Osteoblast (primary cell): ENCODE data around the gene RAB13. TPM values are rescaled to one million over a fixed set of nuclear protein-coding genes. Genes with fewer than 3 reads are reported as not detected.

Experiments
- DNase-seq: peaks from one replicate; pipeline ENCODE4 v3.0.0; 2011; ENCODE audit warnings: low spot score, mixed read lengths; ENCODE audit not compliant: insufficient read length; ENCODE audit errors: missing footprints
- H2AFZ ChIP-seq: 2 replicates; pipeline ENCODE4 v1.6.0; 2011; ENCODE audit warnings: mild to moderate bottlenecking, low read length
- H3K27ac ChIP-seq: 2 replicates; pipeline ENCODE4 v1.5.1; 2011; ENCODE audit warnings: mild to moderate bottlenecking, low read depth, low read length, moderate library complexity
- H3K27me3 ChIP-seq: 2 replicates; pipeline ENCODE4 v1.6.0; 2012; ENCODE audit warnings: mild to moderate bottlenecking, control low read depth, inconsistent platforms, low read length, moderate library complexity; ENCODE audit not compliant: insufficient read depth
- H3K36me3 ChIP-seq: 2 replicates; pipeline ENCODE4 v1.5.1; 2011; ENCODE audit warnings: mild to moderate bottlenecking, low read length, control low read depth, moderate library complexity; ENCODE audit not compliant: insufficient read depth
- H3K4me1 ChIP-seq: 2 replicates; pipeline ENCODE4 v1.5.1; 2011; ENCODE audit warnings: mild to moderate bottlenecking, low read length, control low read depth, moderate library complexity; ENCODE audit not compliant: insufficient read depth
- H3K4me2 ChIP-seq: 2 replicates; pipeline ENCODE4 v1.6.0; 2011; ENCODE audit warnings: mild to moderate bottlenecking, low read length; ENCODE audit not compliant: insufficient read depth
- H3K4me3 ChIP-seq: fragments of 200-600 bp; sonication (generic); 3 replicates; pipeline ENCODE4 v1.5.1; 2012; ENCODE audit warnings: mild to moderate bottlenecking, low read length, inconsistent platforms; ENCODE audit not compliant: insufficient read depth
- H3K79me2 ChIP-seq: 2 replicates; pipeline ENCODE4 v1.6.0; 2012; ENCODE audit warnings: mild to moderate bottlenecking, low read length, control low read depth, inconsistent platforms; ENCODE audit not compliant: insufficient read depth
- H3K9me3 ChIP-seq: 2 replicates; pipeline ENCODE4 v1.5.1; 2011; ENCODE audit warnings: low read depth, low read length, control low read depth
- H4K20me1 ChIP-seq: 2 replicates; pipeline ENCODE4 v1.6.0; 2012; ENCODE audit warnings: mild to moderate bottlenecking, low read length, control low read depth; ENCODE audit not compliant: insufficient read depth
- total RNA-seq: library from RNA; depleted of rRNA; stranded (reverse); fragments of >200 nt; gene quantifications from 2 replicates; pipeline ENCODE4 v1.2.3, GENCODE V29; 2012
- TF ChIP-seq, protein P1 (sequence below): IDR thresholded peaks from 2 replicates; pipeline ENCODE4 v1.5.1; 2011; ENCODE audit warnings: mild to moderate bottlenecking, low read depth, low read length, moderate library complexity; ENCODE audit errors: extremely low read depth

The RAB13 gene
- total RNA-seq, 1 donor: 72.0 TPM

DNA sequence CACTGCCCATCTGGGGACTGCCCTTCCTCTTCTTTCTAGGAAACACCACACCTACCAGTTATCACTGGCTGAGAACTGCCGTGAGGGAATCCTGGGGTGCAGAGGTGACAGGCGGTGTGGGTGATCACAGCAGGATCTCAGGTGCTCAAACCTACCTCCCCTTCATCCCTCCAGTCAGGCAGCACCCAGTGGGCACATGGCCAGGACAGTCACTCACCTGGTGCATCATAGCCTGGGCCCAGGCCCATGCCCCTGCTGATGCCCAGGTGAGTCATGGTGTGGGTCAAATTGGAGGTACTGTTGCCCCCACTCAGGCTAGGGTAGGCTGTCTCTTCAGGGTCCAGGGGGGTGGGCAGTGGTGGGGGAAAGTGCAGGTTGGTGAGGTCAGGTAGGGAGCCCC is 34.3 kb downstream of the RAB13 start:
- Histone ChIP-seq H3K79me2 (peaks cover 39% of the 10 kb centered on the region), H3K9me3 (no peaks in the 10 kb centered on the region), H3K4me2 (no peak overlapping the region), H4K20me1 (peaks cover 33% of the 10 kb centered on the region), H3K36me3 (peaks cover 35% of the 10 kb centered on the region), H3K4me1 (peaks cover 6% of the 10 kb centered on the region), H3K27ac (no peak overlapping the region), H3K27me3 (no peaks in the 10 kb centered on the region), H2AFZ (no peak overlapping the region), H3K4me3 (no peak overlapping the region)
- TF ChIP-seq, protein P1, sequence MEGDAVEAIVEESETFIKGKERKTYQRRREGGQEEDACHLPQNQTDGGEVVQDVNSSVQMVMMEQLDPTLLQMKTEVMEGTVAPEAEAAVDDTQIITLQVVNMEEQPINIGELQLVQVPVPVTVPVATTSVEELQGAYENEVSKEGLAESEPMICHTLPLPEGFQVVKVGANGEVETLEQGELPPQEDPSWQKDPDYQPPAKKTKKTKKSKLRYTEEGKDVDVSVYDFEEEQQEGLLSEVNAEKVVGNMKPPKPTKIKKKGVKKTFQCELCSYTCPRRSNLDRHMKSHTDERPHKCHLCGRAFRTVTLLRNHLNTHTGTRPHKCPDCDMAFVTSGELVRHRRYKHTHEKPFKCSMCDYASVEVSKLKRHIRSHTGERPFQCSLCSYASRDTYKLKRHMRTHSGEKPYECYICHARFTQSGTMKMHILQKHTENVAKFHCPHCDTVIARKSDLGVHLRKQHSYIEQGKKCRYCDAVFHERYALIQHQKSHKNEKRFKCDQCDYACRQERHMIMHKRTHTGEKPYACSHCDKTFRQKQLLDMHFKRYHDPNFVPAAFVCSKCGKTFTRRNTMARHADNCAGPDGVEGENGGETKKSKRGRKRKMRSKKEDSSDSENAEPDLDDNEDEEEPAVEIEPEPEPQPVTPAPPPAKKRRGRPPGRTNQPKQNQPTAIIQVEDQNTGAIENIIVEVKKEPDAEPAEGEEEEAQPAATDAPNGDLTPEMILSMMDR: no peak
- DNase-seq: peak; percentile 60

DNA sequence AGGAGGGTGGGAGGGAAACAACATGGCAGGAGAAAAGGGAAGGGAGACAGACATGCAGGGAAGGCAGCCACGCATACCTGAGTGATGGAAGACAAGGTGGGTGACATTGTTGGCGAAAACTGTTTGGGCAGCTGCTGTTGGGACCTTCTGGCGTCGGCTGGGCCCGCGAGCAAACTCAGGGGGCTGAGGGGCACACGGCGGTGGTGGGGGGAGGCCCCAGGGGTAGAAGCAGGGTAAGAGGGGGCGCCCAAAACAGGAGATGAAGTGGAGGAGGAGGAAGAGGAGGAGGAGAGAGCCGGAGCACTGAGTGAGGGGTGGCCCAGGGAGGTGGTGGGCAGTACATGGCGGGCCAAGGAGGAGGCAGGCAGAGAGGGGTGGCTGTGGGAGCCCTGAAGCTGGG is 35.0 kb downstream of the RAB13 start:
- H3K27ac ChIP-seq: no peak overlapping the region
- TF ChIP-seq, protein P1: no peak
- peaks cover 5% of the 10 kb centered on the region for H3K4me1 ChIP-seq
- H3K9me3 ChIP-seq: no peaks in the 10 kb centered on the region
- peak; percentile 42 for DNase-seq
- no peak overlapping the region for H3K4me2 ChIP-seq
- H3K36me3 ChIP-seq: peaks cover 35% of the 10 kb centered on the region
- H3K79me2 ChIP-seq: peaks cover 37% of the 10 kb centered on the region
- peaks cover 26% of the 10 kb centered on the region for H4K20me1 ChIP-seq
- no peak overlapping the region for H2AFZ ChIP-seq
- no peaks in the 10 kb centered on the region for H3K27me3 ChIP-seq
- no peak overlapping the region for H3K4me3 ChIP-seq

DNA sequence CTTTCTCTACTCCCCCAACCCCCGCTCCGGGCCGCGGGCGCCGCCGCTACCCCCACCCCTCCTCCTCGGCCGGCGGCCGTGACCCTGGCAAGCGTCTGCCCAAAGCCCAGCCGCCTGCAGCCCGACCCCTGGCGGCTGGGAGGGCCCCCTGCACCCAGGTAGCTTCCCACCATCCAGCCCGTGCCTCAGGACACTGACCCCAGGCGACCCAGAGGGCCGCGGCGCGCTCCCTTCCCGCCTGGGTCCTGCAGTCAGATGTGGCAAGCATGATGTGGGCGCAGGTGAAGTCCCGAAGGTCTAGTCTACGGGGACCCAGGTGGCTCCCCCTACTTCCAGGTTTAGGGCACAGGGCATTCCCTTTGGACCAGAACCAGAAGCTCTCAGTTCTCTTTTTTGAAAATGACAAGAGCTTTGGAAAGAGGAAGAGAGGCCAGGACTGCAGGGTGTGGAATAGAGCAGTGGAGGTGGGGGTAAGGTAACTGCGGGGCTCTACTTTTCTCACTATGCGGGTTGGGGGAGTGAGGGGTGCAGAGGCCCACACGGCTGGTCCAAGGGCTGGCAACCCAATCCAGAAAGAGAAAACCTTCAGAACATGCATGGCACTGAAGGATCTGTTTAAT is 39.4 kb downstream of the RAB13 start, which contains the start of gene DENND4B:
TSS of gene DENND4B (minus strand) at position 97 of the 620 bp plus-strand sequence. CDS start 2,344 bp downstream, outside the sequence.
- H3K9me3 ChIP-seq: no peaks in the 10 kb centered on the region
- TF ChIP-seq, protein P1: peak; percentile 70
- peak; percentile 100 for DNase-seq
- H4K20me1 ChIP-seq: no peaks in the 10 kb centered on the region
- peak within 1 kb of the TSS; percentile 80 for H2AFZ ChIP-seq
- peak within 1 kb of the TSS; percentile 90 for H3K27ac ChIP-seq
- peaks cover 21% of the 10 kb centered on the region for H3K36me3 ChIP-seq
- H3K4me3 ChIP-seq: peak within 1 kb of the TSS; percentile 93
- H3K4me1 ChIP-seq: peaks cover 12% of the 10 kb centered on the region
- no peaks in the 10 kb centered on the region for H3K27me3 ChIP-seq
- peak within 1 kb of the TSS; percentile 91 for H3K4me2 ChIP-seq
- peaks cover 29% of the 10 kb centered on the region for H3K79me2 ChIP-seq

DNA sequence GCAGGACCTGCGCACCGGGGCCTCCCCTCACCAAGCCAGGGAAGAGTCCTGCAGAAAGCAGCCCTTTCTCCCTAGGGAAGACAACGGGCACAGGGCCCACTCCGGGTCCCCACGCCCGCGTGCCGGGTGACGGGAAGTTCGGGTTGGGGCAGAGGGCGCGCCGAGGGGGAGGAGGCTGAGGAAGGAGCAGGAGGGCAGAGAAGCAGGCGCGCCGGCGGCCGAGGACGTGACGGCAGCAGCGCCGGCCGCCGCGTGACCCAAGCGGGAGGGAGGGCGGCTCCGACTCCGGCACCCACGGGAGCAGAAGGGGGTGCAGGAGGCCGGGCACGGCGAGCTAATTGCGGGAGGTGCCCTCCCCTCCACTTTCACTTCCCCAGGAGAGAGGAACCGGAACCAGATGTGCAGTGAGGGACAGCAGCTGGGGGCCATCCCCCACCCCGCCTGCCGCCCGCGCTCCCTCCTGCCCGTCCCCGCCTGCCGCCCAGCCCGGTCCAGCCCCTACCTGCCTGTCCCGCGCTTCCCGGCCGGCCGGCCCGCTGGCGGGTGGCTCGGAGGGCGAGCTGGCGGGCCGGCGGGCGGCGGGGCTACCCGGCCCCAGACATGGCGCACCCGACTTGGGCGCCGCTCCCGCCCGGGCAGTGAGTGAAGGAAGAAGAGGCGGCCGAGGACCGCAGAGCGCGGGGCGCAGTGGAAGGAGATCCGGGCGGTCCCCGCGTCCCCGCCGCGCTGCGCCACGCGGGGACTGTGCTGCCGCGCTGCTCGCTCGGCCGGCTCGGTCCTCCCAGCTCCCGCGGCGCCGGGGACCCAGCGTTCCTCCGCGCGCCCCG is 40.1 kb downstream of the RAB13 start:
- Histone ChIP-seq H3K4me1 (peaks cover 12% of the 10 kb centered on the region), H3K27ac (peak overlapping the region; percentile 90), H3K36me3 (peaks cover 21% of the 10 kb centered on the region), H3K9me3 (no peaks in the 10 kb centered on the region), H3K27me3 (no peaks in the 10 kb centered on the region), H3K79me2 (peaks cover 29% of the 10 kb centered on the region), H3K4me2 (peak overlapping the region; percentile 91), H4K20me1 (no peaks in the 10 kb centered on the region), H2AFZ (peak overlapping the region; percentile 80), H3K4me3 (peak overlapping the region; percentile 93)
- TF ChIP-seq, protein P1: no peak
- DNase-seq: peak; percentile 99
